Retinal pigment epithelial cell (primary cell): ENCODE measurements around the gene TRPM3.

Experiments used
- DNase-seq: peaks from one replicate; pipeline ENCODE4 v3.0.0-alpha.2; 2010; ENCODE audit warnings: low read depth
- H3K4me3 ChIP-seq: 2 replicates; pipeline ENCODE4 v1.5.1; 2011; ENCODE audit warnings: mild to moderate bottlenecking, low read length, control low read depth, moderate library complexity
- CTCF ChIP-seq: conservative IDR thresholded peaks from 2 replicates; pipeline ENCODE4 v1.5.1; 2011; ENCODE audit warnings: low read depth, low read length, control low read depth, inconsistent platforms

Gene TRPM3

DNA sequence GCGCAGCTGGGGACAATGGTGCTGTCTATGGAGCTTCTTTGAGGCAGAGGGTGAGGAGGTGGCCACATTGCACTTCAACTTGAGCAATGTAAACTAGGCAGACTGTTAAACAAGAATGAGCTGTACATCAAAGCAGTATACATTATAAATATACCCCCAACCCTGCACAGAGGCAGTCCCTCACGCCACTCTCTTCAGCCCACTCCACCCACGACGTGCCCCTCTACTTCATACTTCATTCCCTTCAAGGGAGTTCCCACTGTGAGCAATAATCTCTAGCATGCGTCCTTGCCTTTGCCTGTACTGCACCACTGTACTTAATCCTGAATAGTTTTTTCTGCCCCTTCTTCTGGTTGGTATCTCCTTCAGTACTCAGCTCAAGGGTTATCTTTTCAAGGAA is 14.4 kb downstream of the TRPM3 start:
- TF ChIP-seq CTCF = no peak
- H3K4me3 ChIP-seq = no peak overlapping the region
- no peak for DNase-seq

- DNase-seq = no peak
- H3K4me3 ChIP-seq = no peak overlapping the region
- TF ChIP-seq CTCF = no peak
Measured at GRCh38 chr9:71105192-71105591, 16.2 kb downstream of the TRPM3 start.

- TF ChIP-seq CTCF = no peak
- no peak for DNase-seq
- no peak overlapping the region for H3K4me3 ChIP-seq
Measured at GRCh38 chr9:71098801-71099200, 22.6 kb downstream of the TRPM3 start.

GRCh38 chr9:71097671-71098070 is 23.8 kb downstream of the TRPM3 start:
- no peak for DNase-seq
- no peak overlapping the region for H3K4me3 ChIP-seq
- TF ChIP-seq CTCF = no peak

DNA sequence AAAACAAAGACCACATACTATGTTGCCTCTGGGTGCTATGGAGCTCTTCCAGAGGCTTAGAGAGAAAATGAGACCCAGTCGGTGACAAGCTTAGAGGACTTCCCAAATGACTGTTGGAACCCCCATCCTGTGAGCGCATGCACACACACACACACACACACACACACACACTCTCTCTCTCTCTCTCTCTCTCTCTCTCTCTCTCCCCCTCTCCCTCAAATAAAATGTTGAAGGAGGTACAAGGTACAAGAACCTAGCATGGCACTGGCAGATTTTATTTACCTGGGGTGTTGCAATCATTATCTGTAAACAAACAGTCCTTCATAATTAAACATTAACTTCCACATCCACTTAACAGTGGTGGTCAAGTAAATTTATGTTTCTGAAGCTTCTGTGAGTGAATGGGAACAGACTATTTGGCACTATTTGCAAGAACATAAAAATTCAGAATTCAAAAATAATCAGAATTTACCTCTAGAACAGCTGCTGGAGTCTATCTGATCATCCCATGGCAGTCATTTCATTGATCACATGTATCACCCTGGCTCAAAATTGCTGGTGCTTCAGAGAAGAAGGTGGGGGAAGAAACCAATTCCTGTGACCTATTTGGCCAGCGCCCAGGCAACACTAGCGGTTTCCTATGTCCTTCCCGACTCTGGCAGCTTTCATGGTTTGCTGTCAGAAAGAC is 24.9 kb downstream of the TRPM3 start:
- DNase-seq = no peak
- no peak for TF ChIP-seq CTCF
- no peak overlapping the region for H3K4me3 ChIP-seq

DNA sequence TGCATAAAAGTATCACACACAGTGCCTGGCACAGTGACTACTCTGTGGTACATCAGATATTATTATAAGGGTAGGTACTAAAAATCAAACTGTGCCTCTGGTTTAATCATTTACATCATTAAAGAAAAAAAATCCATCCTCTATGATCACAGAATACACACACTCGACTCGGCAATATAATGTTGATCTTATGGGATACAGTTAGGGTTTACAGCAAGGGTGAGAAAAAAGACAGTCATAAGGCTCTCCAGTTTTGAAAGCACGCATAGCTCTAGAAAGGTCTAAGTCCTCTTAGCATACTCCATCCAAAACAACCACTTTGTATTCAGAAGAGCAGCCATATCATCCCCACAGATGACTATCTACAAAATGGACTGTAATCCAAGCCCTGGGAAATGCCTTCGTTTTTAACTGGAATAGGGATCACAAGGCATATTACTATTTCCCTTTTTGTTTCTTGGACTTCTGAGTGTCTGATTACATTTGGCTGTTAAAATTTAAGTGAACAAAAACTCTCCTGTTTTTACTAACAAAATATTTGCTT is 26.6 kb downstream of the TRPM3 start:
- no peak for DNase-seq
- TF ChIP-seq CTCF = no peak
- H3K4me3 ChIP-seq = no peak overlapping the region

DNA sequence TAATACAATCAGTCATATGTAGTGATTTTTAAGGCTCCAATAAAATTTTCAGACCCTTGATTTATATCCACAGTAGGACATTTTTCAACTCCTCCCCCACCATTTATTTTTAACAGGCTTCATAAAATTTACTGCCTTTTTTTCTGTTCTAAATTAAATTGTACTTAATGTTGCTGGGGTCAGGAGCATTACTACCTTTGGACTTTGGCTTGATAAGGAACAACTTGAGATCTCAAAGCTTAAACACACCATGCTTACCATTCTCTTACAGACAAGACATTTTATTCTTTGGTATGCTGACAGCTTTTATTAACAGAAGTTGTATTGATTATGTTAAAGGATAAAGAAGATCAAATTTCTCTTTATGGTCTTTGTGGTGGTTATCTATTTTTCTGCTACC is 30.5 kb downstream of the TRPM3 start:
- no peak for TF ChIP-seq CTCF

More for the DNA sequence above, 30.5 kb downstream of the TRPM3 start:
- no peak for DNase-seq
- H3K4me3 ChIP-seq = no peak overlapping the region
